Inflammatory macrophage treated with lipopolysaccharide for 1 hour (primary cell): ENCODE results near the gene CYB5D1.
A peak's percentile ranks its signal among the peaks of the same experiment; 100 is the strongest.
"Not testable (repeated sequence)": the region's sequence is repeated elsewhere in the genome, so short reads cannot be mapped to it uniquely, and the experiment has no call there.

Experiments used
- DNase-seq, 2 donors: peaks; one replicate each; pipeline ENCODE4 v3.0.0-alpha.2; 2020 to 2022

CYB5D1 gene

GRCh38 chr17:7856811-7857712, 741 bp upstream of the CYB5D1 start, which contains the start of gene NAA38:
Gene NAA38 (minus strand): TSS chr17:7857559. CDS start chr17:7857463, 96 bp downstream.
- peak; percentile 94 to 95 for DNase-seq

GRCh38 chr17:7858522-7858810, 663 bp downstream of the CYB5D1 start:
- peak in 1 of 2 donors; percentile 32 for DNase-seq

DNA sequence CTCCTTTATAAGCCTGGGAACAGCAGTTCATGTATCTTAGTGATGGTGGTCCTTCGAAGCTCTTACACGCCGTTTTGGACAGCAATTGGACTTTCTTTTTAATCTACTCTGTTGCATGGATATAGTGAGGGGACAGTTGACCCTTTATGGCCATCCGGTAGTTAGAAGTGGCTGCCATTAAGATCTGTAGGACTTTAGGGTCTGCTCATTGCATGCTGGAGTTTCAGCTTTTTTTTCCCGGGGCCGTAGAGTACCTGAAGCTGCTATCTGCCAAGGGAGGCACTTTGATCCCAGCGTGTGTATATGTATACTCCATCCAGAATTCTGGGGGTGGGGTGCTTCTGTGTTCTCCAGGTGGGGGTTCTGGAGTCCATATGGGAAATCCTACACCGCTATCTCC, 1.2 kb downstream of the CYB5D1 start:
- no peak for DNase-seq

DNA sequence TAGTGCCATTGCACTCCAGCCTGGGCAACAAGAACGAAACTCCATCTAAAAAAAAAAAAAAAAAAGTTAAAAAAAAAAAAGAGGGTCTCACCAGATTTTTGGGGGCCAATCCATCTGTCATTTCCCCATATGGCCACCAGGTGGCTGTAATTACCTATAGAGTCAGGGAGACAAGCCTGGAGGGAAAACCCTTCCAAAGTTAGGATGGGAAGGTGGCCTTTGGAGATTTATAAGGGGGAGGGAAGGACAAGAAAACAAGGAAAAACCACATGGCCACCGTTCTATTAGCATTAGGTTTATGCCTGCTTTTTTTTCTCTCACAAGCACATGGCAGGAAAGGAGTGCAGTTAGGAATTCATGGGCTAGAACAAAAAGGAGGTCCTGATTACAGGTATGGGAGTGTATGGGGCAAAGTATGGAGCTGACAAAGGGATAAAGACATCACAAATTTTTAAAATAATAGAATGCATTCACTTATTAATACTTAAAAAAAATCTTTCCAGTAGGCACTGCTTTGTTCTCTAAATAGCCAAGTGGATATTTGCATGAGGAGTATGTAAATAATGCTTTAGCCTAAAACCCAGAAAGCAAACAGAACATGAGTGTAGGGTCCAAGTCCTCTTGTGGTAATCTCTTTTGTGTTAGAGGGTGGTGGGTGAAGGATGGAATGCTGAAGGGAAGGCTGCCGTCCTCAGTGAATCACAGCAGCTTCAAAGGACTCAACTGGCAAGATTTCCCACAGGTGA, 5.1 kb downstream of the CYB5D1 start:
- DNase-seq = peak in 1 of 2 donors; percentile 51

- DNase-seq = not testable (repeated sequence)
These were observed 6.6 kb downstream of the CYB5D1 start for GRCh38 chr17:7864384-7864783.

GRCh38 chr17:7864995-7865650, 7.3 kb downstream of the CYB5D1 start:
- no peak for DNase-seq

GRCh38 chr17:7867881-7868329, 10.1 kb downstream of the CYB5D1 start:
- DNase-seq = peak in 1 of 2 donors; percentile 40

GRCh38 chr17:7873051-7873450, 15.2 kb downstream of the CYB5D1 start:
- DNase-seq = no peak

GRCh38 chr17:7875804-7876370, 18.1 kb downstream of the CYB5D1 start:
- no peak for DNase-seq

DNA sequence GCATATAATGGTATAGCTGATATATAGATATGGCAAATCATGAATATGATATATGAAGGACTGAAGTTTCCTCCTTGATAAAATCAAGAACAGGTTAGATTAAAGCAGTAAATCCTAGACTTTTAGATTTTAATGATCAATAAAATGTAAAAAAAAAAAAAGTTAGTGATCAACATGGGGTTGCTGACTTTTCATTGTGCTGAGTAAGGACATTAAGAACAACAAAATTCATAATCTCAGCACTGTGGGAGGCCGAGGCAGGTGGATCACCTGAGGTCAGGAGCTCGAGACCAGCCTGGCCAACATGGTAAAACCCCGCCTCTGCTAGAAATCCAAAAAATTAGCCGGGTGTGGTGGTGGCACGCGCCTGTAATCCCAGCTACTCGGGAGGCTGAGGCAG, 20.4 kb downstream of the CYB5D1 start:
- no peak for DNase-seq

DNA sequence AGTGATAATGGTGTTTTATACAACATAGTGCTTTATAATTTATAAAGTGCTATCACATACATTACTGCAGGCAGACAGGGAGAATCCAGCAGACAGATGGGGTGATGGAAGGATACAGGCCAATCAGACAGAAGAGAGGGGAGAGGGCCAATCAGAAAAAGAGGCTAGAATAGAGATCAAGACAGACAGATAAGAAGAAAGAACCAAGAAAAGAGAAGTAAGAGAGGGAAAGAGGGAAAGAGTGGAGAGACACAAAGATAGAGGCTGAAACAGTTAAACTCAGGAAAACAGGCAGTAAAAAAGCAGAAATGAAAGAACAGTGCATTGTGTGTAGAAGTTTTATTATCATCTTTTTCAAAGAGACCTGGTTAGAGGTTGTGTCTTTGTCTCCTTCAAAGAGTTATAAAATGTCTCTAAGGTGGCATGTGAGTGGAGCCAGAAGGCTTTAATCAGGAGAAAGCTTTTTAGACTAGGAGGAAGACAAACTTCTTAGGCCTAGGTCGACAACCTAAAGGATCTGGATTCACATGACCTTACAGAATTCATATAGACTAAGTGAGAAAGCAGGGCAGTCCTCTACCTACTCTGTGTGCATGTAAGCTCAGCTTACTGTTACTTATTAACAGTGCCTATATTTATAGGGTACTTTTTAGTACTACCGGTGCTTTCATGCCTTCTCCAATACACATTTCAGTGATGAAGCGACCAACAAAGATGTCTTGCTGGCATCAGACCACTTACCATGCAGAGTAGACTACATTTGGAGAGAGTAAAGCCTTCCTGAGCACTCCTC, 22.5 kb downstream of the CYB5D1 start:
- DNase-seq = no peak

GRCh38 chr17:7881276-7882054, 23.7 kb downstream of the CYB5D1 start:
- DNase-seq = no peak

DNA sequence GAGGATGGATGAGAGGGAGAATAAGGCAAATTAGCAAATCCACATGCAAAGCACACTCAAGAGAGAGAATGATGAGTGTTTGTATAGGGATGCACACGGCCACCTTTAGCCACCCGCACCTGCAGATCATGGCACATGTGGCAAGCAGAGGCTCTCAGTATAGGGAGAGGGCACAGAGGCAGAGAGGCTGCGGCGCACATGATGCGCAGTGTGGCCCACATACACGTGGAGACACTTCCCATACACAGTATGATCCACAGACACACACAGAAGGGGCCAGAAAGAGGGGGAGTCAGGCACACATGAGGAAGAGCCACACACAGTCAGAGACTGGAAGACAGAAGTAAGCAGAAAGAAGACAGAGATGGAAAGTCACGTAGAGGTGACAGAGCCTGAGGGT, 24.3 kb downstream of the CYB5D1 start:
- no peak for DNase-seq

GRCh38 chr17:7882629-7883028, 24.8 kb downstream of the CYB5D1 start:
- DNase-seq = no peak

DNA sequence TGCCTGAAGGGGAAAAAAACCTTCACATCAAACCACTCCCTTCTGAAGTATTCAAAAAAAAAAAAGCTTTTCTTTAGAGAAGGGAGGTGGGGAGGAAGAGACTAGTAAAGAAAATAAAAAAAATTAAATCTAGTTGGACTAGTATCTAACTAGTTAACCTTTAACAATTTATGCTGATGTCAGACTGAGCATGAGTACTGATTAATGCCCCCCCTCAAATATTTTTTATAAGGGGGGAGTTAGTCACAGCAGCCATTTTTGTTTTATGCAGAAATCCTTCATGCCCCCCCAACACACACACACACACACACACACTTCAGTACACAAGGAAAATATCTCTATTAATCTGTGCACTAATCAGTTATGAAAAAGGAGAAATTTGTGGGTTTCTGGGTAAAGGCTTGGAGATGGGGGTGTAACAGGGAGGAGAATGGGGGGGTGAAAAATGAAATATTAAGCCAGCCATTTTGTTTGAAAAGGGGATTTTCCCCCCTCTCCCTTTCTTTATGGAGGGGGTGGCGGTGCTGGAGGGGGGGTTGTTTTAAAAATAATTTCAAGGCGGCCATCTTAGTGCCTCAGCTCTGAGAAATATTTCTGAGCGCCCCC, 26.1 kb downstream of the CYB5D1 start:
- DNase-seq = no peak

GRCh38 chr17:7884581-7885366, 27.0 kb downstream of the CYB5D1 start:
- DNase-seq = no peak

- no peak for DNase-seq
These were observed 27.8 kb downstream of the CYB5D1 start for GRCh38 chr17:7885367-7886226.

GRCh38 chr17:7886227-7887037, 28.6 kb downstream of the CYB5D1 start:
- DNase-seq = no peak
